GM12892 (cell line): ENCODE measurements around the gene LRP11.
"Not testable (repeated sequence)": the region's sequence is repeated elsewhere in the genome, so short reads cannot be mapped to it uniquely, and the experiment has no call there.

Experiments used
- DNase-seq: peaks from one replicate; pipeline ENCODE4 v3.0.0; 2011; ENCODE audit not compliant: insufficient read length
- FAIRE-seq: peaks from 2 replicates; lab custom pipeline; 2011; peaks lifted over from hg19 to GRCh38; lab: Jason Lieb, UNC
- POLR2A ChIP-seq: IDR thresholded peaks from 2 replicates; pipeline ENCODE4 v1.6.1; 2011; ENCODE audit warnings: low read depth, low read length, control low read depth
- POLR2AphosphoS5 ChIP-seq: IDR thresholded peaks from 2 replicates; pipeline ENCODE4 v1.6.1; 2011; ENCODE audit warnings: low read depth, low read length, control low read depth
- TAF1 ChIP-seq: IDR thresholded peaks from 2 replicates; pipeline ENCODE4 v1.6.1; 2011; ENCODE audit warnings: low read depth, mild to moderate bottlenecking, control low read depth, low read length, borderline replicate concordance

The LRP11 gene

DNA sequence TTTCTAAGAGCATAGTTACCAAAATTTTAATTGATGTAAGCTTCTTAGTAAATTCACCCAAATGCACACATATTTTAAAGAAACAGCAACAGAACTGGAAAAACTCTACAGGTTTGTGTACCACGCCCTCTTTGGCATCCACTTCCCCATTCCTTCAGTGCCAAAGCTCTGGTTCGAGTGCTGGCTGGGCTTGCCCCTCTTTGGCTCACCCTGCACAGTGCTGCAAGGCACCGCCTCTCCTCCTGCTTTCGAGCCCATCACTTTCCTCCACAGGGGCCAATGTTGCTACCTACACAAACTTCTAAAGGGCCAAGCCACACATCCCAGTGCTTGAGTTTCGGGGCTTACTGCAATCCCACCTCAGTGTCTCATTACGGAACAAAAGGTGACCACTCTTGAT is 9.6 kb downstream of the LRP11 start:
- no peak for FAIRE-seq
- DNase-seq = no peak
- no peak for TF ChIP-seq TAF1
- no peak for TF ChIP-seq POLR2AphosphoS5

DNA sequence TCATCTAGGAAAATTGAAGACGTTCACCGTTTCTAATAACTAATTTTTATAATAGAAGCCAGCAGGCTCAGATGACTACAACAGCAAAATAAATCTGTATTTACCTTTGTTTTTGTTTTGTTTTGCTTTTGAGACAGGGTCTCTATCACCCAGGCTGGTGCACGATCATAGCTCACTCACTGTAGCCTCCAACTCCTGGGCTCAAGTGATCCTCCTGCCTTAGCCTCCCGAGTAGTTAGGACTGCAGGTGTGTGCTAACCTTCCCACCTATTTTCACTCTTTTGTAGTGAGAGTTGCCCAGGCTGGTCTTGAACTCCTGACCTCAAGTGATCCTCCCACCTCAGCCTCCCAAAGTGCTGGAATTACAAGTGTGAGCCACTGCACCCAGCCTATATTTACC is 10.1 kb downstream of the LRP11 start:
- DNase-seq, FAIRE-seq: not testable (repeated sequence)

DNA sequence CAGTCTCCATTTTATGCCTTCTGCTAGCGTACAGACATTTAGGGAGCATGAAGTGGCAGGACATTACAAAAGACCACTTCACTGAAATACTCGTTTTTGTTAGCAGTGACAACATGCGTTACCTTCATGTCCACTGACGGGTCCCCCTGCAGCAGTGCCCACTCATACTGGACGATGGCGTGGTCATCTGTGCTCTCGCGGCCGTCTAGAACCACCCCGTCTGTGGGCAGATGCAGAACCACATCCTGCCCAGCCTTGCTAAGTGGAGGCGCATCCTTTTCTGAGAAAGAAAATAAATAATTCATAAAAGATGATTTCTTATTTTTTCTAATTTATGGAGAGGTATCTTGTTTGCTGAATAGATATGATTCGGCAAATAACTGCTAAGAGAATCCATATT is 11.3 kb downstream of the LRP11 start:
- DNase-seq (no peak), FAIRE-seq (no peak)
- no peak for TF ChIP-seq POLR2A
- no peak for TF ChIP-seq TAF1
- no peak for TF ChIP-seq POLR2AphosphoS5

DNA sequence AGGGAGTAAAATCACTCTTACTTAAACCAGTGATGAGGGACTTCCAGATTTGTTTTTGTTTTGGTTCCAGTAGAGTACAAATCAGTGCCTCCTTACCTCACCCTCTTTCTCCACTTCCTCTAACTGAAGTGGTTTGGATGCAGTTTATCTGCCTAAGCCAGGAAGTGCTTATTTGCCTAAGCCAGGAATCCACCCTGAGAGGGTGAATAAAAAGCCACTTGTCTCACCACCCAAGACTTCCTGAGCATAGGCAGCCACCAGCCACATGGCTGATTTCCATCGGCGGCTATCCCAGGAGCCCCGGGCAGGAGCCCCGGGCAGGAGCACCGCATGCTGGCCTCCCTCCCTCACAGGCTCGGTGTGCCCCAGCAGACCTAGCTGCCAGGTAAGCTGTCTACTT is 12.0 kb downstream of the LRP11 start:
- TF ChIP-seq POLR2A = no peak
- no peak for TF ChIP-seq POLR2AphosphoS5
- no peak for TF ChIP-seq TAF1
- DNase-seq (no peak), FAIRE-seq (no peak)

DNA sequence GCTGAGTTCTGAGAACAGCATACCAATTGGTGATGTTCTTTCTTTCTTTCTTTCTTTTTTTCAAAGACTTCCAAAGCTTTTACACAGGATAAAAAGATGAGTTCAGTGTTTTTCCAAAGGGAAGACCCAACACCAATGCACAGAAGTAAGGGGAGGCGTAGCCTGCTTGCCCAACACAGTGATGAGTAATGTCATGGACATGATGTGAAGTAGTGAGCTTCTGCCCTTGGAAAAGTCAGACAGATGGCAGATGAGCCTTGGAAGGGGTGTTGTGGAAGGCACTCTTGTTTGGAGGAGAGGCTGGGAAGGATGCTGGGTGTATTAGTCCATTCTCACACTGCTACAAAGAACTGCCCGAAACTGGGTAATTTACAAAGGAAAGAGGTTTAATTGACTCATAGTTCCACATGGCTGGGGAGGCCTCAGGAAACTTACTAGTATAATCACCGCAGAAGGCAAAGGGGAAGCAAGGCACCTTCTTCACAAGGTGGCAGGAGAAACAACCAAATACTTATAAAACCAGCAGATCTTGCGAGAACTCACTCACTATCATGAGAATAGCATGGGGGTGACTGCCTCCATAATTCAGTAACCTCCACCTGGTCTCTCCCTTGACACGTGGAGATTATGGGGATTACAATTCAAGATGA is 12.6 kb downstream of the LRP11 start:
- FAIRE-seq (no peak), DNase-seq (no peak)
- TF ChIP-seq POLR2A (no peak), POLR2AphosphoS5 (no peak), TAF1 (no peak)

DNA sequence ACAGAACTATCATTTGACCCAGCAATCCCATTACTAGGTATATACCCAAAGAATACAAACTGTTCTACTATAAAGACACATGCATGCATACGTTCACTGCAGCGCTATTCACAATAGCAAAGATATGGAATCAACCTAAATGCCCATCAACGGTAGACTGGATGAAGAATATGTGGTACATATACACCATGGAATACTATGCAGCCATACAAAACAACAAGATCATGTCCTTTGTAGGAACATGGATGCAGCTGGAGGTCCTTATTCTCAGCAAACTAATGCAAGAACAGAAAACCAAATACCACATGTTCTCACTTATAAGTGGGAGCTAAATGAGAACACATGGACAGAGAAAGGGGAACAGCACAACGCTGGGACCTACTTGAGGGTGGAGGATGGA is 15.8 kb downstream of the LRP11 start:
- not testable (repeated sequence) for FAIRE-seq, DNase-seq

DNA sequence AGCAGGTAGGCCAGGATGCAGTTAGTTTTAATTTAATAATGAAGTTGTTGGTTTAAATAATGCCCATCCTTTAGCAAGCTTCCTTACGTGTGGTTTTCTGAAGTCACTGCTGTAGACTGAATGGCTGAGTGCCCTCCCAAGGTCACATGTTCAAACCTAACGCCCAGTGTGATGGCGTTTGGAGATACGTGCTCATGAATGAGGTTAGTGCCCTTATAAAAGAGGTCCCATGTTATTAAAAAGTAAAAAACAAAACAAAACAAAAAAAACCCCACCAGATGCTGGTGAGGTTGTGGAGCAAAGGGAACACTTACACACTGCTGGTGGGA is 16.3 kb downstream of the LRP11 start:
- FAIRE-seq = no peak
- DNase-seq = no peak
- TF ChIP-seq POLR2A = no peak
- TF ChIP-seq POLR2AphosphoS5 = no peak
- no peak for TF ChIP-seq TAF1

DNA sequence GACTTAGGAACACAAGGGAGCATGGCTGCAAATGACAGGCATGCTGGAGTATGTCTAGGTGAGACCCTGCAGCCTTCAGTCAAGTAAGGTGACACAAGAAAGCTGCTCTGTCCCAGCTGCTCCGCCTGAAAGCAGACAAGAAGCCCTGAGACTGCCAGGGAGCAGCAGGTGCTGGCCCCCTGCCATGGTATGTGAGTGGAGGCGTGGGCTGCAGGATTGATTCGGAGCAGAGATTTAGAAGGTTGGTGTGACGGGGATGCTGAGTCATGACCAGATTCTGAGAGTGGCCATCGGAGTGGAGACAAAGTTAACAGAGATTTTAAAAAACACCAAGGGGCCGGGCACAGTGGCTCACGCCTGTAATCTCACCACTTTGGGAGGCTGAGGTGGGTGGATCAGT is 17.8 kb downstream of the LRP11 start:
- DNase-seq = no peak
- no peak for TF ChIP-seq TAF1
- no peak for TF ChIP-seq POLR2A
- TF ChIP-seq POLR2AphosphoS5 = no peak
- no peak for FAIRE-seq

DNA sequence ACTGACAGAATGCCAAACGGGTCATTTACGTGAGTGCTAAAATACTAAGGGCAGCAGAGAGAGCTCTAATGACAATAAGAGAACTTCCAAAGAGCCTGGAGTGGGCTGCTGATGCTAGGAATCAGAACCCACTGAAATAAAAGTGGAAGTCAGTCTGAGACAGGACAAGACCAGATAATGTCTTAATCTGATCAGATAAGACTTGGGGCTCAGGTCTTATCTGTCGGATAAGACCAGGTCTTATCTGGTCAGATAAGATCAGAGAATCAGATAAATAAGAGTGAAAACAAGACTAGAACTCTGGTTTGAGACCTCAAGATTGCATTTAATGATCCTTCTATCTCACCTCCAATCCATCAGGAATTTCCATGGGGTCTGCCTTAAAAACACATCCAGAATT is 18.6 kb downstream of the LRP11 start:
- TF ChIP-seq TAF1 = no peak
- no peak for TF ChIP-seq POLR2A
- TF ChIP-seq POLR2AphosphoS5 = no peak
- DNase-seq (no peak), FAIRE-seq (no peak)

DNA sequence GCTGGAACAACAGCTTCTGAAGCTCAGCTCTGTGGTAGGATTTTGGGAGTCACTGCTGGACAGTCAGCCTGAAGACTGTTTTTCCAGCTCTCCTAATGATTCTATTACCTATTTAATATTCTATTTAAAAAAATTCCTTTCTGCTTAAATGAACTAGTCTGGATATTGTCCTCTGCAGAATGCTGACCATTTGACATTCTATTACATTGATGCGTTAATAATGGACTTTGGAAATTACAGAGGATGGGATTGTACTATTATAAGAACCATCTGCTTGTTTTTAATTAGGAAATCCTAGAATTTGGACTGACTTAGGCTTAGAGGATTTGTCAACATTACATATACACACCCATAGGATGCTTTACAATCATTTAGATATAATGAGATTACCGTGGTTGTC is 19.7 kb downstream of the LRP11 start:
- DNase-seq = no peak
- TF ChIP-seq POLR2A (no peak), TAF1 (no peak), POLR2AphosphoS5 (no peak)
- no peak for FAIRE-seq

DNA sequence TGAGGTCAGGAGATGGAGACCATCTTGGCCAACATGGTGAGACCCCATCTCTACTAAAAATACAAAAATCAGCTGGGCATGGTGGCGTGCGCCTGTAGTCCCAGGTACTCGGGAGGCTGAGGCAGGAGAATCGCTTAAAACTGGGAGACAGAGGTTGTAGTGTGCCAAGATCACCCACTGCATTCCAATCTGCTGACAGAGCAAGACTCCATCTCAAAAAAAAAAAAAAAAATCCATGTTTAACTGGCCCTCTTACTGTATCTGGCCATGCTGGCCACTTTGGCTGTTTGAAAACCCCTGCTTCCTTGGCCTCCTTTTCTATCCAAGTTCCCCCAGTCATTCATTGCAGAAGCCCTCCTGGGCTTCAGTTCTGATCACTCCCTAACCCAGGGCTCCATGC is 20.1 kb downstream of the LRP11 start:
- not testable (repeated sequence) for DNase-seq, FAIRE-seq

DNA sequence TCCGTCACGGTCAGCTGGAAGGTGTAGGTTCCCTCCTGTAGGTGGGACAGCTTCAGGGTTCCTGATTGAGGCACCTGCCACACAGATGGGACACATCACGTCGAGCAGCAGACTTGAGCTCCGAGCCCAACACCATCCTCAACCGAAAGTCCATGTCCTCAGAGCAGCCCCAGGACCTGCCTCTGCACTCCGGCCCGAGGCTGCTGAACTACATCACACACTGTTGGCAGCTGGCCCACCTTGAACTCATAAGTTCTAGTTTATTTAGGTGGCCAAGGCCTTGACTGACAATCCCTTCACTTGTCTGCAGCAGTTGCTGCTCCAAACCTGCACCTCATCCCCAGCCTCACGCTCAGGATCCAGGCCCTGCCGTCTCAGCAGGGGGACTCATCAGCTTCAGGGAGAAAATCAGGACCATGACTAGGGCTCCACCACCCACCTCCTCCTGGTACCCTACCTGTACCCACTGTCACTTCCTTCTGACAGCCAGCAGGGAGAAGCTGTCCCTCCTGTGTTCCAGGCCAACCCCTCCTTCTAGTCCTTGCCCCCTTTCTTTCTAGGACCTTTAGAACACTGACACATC is 21.0 kb downstream of the LRP11 start:
- no peak for DNase-seq
- TF ChIP-seq POLR2AphosphoS5 = no peak
- no peak for TF ChIP-seq POLR2A
- no peak for TF ChIP-seq TAF1
- FAIRE-seq = no peak

DNA sequence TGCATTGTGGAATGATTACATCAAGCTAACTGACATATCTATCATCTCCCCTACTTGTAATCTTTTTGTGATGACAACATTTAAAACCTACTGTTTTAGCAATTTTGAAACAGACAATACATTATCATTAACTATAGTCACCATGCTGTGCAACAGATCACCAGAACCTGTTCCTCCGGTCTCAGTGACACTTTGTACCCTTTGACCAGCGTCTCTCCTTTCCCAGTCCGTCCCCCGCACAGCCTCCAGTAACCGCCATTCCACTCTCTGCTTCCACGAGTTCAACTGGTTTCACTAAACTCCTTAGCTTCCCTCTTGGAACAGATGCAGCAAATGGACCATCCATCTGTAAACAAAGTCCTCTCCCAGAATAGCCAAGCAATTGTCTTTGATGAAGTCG is 21.8 kb downstream of the LRP11 start:
- no peak for TF ChIP-seq TAF1
- no peak for TF ChIP-seq POLR2AphosphoS5
- TF ChIP-seq POLR2A = no peak
- FAIRE-seq = no peak

More for the DNA sequence above, 21.8 kb downstream of the LRP11 start:
- DNase-seq = no peak
